H1 (cell line): ENCODE measurements around the gene SOX6. TPM values are rescaled to one million over a fixed set of nuclear protein-coding genes. Genes with fewer than 3 reads are reported as not detected.

ENCODE experiments used
- CTCF ChIP-seq, 3 experiments: IDR thresholded peaks; 1 replicate in 2 of 3; 2 replicates in 1 of 3; pipeline versions ENCODE4 v1.5.1 to v1.6.1; 2011; ENCODE audit warnings: low read length in 3 of 3, mild to moderate bottlenecking in 3 of 3, inconsistent platforms in 2 of 3, low read depth in 1 of 3, moderate library complexity in 1 of 3; ENCODE audit not compliant: insufficient read depth in 1 of 3; ENCODE audit errors: control extremely low read depth in 1 of 3
- GABPA ChIP-seq: IDR thresholded peaks from 2 replicates; pipeline ENCODE4 v1.6.1; 2011; ENCODE audit warnings: mild to moderate bottlenecking, low read length, moderate library complexity, borderline replicate concordance; ENCODE audit not compliant: insufficient read depth
- MAX ChIP-seq: IDR thresholded peaks from 2 replicates; pipeline ENCODE4 v1.6.1; 2012; ENCODE audit warnings: inconsistent platforms
- polyA plus RNA-seq, 7 experiments: library from polyadenylated mRNA; depleted of rRNA in 3 of 7; stranded (reverse) in 5 of 7; unstranded in 2 of 7; fragments of >200 nt in 5 of 7; fragments of 200-250 nt in 2 of 7; gene quantifications; 1 replicate in 5 of 7; 2 replicates in 1 of 7; 4 replicates in 1 of 7; pipeline versions ENCODE4 v1.2.1 to v1.2.3, GENCODE V29; 2011 to 2013; ENCODE audit warnings: missing spikeins in 2 of 7, mixed read lengths in 2 of 7
- total RNA-seq: library from RNA; stranded (reverse); fragmentation: NEBNext Ultra II Directional; extraction: Animal tissue kit (Norgen Biotek cat#: 25700); gene quantifications from 2 replicates; pipeline ENCODE4 v1.2.1, GENCODE V29; 2021

Gene SOX6
- total and polyA plus RNA-seq, 2 of the 8 experiments (the other 6 are each of a cell fraction or from before 2014, with no cell fraction given) = 0.09 TPM; not detected in 1

- TF ChIP-seq MAX = no peak
- TF ChIP-seq CTCF (IDR thresholded peaks at IDR 0.05; ENCODE audit: control extremely low read depth in 1 of 3, insufficient read depth in 1 of 3, low read depth in 1 of 3, low read length in 3 of 3) = no peak
- no peak for TF ChIP-seq GABPA
Measured at GRCh38 chr11:15932417-15932816, 423.9 kb downstream of the SOX6 start (continued).
